ENCODE measurements around the gene ST6GAL1.

ST6GAL1 gene

DNA sequence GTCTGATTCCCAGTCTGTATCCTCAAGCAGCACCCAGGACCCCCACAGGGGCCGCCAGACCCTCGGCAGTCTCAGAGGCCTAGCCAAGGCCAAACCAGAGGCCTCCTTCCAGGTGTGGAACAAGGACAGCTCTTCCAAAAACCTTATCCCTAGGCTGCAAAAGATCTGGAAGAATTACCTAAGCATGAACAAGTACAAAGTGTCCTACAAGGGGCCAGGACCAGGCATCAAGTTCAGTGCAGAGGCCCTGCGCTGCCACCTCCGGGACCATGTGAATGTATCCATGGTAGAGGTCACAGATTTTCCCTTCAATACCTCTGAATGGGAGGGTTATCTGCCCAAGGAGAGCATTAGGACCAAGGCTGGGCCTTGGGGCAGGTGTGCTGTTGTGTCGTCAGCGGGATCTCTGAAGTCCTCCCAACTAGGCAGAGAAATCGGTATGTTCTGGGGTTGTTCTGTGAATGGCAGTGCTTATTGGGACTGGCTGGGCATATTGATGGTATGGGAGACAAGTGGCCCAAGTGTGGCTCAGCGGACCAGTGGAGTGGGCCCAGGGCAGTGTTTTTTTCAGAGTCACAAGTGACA lies 112.6 kb downstream of the ST6GAL1 start:
- TF ChIP-seq, protein P1, sequence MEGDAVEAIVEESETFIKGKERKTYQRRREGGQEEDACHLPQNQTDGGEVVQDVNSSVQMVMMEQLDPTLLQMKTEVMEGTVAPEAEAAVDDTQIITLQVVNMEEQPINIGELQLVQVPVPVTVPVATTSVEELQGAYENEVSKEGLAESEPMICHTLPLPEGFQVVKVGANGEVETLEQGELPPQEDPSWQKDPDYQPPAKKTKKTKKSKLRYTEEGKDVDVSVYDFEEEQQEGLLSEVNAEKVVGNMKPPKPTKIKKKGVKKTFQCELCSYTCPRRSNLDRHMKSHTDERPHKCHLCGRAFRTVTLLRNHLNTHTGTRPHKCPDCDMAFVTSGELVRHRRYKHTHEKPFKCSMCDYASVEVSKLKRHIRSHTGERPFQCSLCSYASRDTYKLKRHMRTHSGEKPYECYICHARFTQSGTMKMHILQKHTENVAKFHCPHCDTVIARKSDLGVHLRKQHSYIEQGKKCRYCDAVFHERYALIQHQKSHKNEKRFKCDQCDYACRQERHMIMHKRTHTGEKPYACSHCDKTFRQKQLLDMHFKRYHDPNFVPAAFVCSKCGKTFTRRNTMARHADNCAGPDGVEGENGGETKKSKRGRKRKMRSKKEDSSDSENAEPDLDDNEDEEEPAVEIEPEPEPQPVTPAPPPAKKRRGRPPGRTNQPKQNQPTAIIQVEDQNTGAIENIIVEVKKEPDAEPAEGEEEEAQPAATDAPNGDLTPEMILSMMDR (IDR thresholded peaks at IDR 0.05; ENCODE audit: insufficient read depth, low read depth, low read length, missing control alignments) = no peak
- no peak for DNase-seq (ENCODE audit: low read depth)
- H3K4me3 ChIP-seq (ENCODE audit: low read depth, low read length) = peak overlapping the region; percentile 4; the same call in 1 of the 2 replicates

DNA sequence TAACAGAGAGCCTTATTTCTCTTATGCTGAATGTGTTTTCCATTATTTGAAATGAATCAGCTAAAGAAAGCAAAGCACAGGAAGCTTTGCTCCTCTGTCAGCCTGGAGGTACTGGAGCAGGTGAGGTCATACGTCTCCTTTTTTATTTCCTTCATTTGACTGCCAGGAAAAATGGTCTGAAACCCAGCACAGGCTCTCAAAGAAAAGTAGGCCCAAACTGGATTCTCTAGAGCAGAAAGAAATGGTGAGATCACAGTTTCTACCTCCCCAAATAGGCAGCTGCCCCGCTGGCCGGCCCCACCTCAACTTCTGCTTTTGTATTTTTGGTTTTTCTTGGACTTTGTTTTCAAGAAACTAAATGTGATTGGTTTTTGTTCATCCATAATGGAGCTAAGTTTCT lies 113.9 kb downstream of the ST6GAL1 start:
- TF ChIP-seq, protein P1 (IDR thresholded peaks at IDR 0.05; ENCODE audit: insufficient read depth, low read depth, low read length, missing control alignments) = no peak
- peak; percentile 76 for DNase-seq (ENCODE audit: low read depth)
- H3K4me3 ChIP-seq (ENCODE audit: low read depth, low read length) = peak overlapping the region; percentile 16; the same call in 1 of the 2 replicates

DNA sequence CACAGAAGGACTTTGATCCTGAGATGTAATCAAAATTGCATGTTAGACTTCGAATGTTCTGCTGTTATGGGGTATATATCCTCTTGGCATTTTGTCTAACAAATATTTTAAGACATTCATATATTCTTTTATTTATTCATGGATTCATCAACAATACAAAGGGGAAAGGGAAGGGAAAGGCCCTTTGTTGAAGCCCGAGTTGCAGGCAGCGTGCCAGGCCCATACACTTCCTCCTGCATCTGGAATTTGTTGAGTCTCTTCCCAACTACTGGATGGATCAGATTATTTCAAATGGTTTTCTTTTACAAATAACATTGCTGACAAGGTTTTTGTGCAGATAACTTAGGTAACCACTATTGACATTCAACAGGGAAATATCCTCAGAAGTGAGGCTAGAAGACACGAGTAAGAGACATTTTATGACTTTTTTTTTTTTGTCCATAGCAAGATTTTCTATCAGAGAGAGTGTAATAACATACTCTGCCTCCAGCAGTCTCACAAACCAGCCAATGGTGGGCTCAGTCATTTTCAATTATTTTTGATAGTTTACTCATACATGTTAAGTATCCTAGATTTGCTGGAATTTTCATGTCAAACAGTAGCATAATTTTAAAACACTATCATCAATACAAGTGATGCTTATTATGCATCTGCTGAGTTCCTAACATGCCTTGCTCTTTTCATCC lies 114.7 kb downstream of the ST6GAL1 start:
- TF ChIP-seq, protein P1 (IDR thresholded peaks at IDR 0.05; ENCODE audit: insufficient read depth, low read depth, low read length, missing control alignments) = no peak
- DNase-seq (ENCODE audit: low read depth) = no peak
- no peak overlapping the region for H3K4me3 ChIP-seq (ENCODE audit: low read depth, low read length)

DNA sequence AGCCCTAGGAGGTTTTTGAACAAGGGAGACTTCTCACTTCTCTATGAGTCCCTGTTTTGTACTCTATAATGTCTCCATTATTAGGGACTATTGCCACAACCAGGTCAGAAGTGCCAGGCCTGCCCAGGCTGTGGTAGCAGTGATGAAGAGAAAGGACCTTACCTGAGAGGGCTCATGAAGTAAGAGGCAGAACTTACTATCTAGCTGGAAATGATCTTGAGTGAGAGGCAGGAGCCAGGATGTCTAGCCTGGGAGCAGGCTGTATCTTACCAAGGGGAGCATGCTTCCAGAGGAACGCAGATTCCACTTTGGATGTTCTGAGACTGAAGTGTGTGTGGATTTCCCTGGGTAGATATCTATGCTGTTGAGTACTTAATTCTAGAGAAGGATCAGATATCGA lies 115.7 kb downstream of the ST6GAL1 start:
- TF ChIP-seq, protein P1 (IDR thresholded peaks at IDR 0.05; ENCODE audit: insufficient read depth, low read depth, low read length, missing control alignments) = no peak
- no peak for DNase-seq (ENCODE audit: low read depth)
- no peak overlapping the region for H3K4me3 ChIP-seq (ENCODE audit: low read depth, low read length)

DNA sequence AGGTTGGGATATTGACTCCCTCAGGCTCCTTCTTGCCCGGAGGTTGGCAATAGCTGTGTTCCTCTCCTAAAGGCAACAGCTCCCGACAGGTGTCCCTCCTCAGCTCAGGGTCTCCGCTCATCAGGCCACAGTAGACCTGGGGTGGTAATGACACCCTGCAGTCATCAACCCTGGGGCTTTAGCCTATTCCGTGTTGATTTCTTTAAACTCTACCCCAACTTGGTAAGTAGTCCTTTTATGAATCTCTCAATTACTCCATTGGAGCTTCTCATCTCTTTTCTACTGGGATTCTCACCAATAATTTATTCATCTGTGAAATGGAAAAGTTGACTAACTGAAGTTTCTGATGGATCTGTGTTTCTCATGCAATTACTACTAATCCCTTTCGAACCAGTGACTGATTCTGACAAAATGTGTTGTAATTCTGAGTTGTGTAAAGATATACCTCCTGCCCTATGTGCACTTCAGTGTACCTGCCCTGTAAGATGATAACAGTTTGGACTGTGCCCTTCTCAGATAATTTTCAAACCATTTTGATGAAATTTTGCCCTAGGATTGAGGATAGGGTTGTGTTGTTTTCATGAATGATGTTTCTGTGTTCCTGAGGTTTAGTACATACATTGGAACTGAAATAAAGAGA lies 119.3 kb downstream of the ST6GAL1 start:
- TF ChIP-seq, protein P1 (IDR thresholded peaks at IDR 0.05; ENCODE audit: insufficient read depth, low read depth, low read length, missing control alignments) = no peak
- no peak overlapping the region for H3K4me3 ChIP-seq (ENCODE audit: low read depth, low read length)
- DNase-seq (ENCODE audit: low read depth) = no peak

DNA sequence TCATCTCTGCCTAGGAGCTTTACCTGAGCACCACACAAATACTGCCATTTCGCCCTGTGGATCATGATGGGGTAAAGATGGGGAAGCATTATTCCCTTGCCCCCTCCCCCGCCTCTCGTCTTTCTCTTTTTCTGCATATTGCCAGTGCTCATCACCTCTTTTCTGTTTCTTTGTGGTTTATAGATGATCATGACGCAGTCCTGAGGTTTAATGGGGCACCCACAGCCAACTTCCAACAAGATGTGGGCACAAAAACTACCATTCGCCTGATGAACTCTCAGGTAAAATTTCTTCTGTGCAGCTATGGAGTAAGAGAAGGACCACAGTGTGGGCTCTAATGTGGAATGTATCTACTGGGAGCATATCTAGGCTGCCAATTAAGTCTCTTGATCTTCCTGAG lies 120.7 kb downstream of the ST6GAL1 start:
- no peak overlapping the region for H3K4me3 ChIP-seq (ENCODE audit: low read depth, low read length)
- DNase-seq (ENCODE audit: low read depth) = no peak
- TF ChIP-seq, protein P1 (IDR thresholded peaks at IDR 0.05; ENCODE audit: insufficient read depth, low read depth, low read length, missing control alignments) = no peak
